Measurements from ENCODE around the gene PDPN.

Gene PDPN

DNA sequence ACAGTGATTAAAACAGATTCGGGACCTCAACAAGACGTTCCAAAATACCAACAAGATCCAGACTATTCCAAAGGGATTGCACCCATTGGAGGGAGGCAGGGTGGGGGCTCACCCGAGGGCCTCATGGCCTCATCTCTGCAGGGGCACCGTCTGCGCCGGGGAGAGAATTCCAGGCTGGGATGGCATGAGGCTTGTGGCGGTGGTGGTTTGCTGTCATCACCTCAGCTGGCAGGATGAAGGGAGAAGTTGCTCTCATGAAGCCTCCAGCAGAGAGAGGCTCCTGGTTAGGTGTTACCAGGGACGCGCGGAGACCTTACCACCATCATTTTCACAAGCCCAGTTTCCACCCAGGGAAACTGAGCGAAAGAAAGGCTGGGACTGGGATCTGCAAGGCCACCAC, 6.7 kb upstream of the PDPN start:
- no peak overlapping the region for H3K4me3 ChIP-seq
- no peak for DNase-seq (ENCODE audit: low spot score)
- TF ChIP-seq, protein P1, sequence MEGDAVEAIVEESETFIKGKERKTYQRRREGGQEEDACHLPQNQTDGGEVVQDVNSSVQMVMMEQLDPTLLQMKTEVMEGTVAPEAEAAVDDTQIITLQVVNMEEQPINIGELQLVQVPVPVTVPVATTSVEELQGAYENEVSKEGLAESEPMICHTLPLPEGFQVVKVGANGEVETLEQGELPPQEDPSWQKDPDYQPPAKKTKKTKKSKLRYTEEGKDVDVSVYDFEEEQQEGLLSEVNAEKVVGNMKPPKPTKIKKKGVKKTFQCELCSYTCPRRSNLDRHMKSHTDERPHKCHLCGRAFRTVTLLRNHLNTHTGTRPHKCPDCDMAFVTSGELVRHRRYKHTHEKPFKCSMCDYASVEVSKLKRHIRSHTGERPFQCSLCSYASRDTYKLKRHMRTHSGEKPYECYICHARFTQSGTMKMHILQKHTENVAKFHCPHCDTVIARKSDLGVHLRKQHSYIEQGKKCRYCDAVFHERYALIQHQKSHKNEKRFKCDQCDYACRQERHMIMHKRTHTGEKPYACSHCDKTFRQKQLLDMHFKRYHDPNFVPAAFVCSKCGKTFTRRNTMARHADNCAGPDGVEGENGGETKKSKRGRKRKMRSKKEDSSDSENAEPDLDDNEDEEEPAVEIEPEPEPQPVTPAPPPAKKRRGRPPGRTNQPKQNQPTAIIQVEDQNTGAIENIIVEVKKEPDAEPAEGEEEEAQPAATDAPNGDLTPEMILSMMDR (IDR thresholded peaks at IDR 0.05): no peak
- no peak overlapping the region for H3K27ac ChIP-seq

GRCh38 chr1:13577846-13578245, 5.8 kb upstream of the PDPN start:
- no peak for DNase-seq (ENCODE audit: low spot score)
- H3K27ac ChIP-seq: no peak overlapping the region
- no peak overlapping the region for H3K4me3 ChIP-seq
- TF ChIP-seq, protein P1 (IDR thresholded peaks at IDR 0.05): no peak

- no peak for DNase-seq (ENCODE audit: low spot score)
- no peak overlapping the region for H3K27ac ChIP-seq
Observed at GRCh38 chr1:13581446-13581845, 2.2 kb upstream of the PDPN start.

DNA sequence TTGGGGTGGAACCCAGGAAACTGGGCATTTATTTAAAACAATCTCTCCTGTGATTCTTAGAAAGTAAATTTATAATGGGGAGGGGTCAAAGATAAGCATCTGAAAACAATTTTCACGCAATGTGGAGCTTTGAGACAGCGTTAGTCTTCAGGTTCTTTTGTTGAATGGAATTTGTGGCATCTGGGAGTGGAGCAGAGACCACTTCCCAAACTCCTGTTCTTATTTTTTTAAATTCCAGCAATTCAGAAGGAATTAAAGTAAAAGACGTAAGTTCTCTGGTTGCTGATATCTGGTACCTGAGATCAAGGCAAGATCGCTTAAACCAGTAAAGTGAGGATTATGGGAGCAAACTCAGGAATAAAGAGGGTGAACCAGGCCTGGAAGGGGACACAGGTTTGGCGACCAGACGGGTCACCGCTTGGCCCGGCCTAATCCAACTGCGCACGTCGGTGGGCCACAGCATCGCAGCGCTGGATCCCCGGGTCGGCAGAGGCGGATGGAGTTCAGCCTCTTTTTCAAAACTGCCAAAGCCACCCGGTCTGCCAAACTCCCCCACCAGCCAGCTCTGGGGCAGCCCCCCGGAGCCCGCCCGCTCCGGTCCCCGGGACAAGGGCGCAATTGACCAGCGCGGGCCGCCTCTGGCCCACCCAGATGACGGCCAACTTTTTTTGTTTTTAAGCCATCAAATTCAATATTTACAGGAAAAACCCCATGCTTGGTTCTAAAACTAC, 754 bp upstream of the PDPN start:
- TF ChIP-seq, protein P1 (IDR thresholded peaks at IDR 0.05): no peak
- no peak overlapping the region for H3K4me3 ChIP-seq
- no peak overlapping the region for H3K27ac ChIP-seq
- DNase-seq (ENCODE audit: low spot score): no peak

More at GRCh38 chr1:13581446-13581845, 2.2 kb upstream of the PDPN start:
- TF ChIP-seq, protein P1 (IDR thresholded peaks at IDR 0.05): no peak
- no peak overlapping the region for H3K4me3 ChIP-seq

GRCh38 chr1:13583966-13584791, 547 bp downstream of the PDPN start:
- DNase-seq (ENCODE audit: low spot score): no peak
- peak overlapping the region in 1 of 2 donors; percentile 70 for H3K27ac ChIP-seq
- H3K4me3 ChIP-seq: peak overlapping the region; percentile 64
- TF ChIP-seq, protein P1 (IDR thresholded peaks at IDR 0.05): no peak

DNA sequence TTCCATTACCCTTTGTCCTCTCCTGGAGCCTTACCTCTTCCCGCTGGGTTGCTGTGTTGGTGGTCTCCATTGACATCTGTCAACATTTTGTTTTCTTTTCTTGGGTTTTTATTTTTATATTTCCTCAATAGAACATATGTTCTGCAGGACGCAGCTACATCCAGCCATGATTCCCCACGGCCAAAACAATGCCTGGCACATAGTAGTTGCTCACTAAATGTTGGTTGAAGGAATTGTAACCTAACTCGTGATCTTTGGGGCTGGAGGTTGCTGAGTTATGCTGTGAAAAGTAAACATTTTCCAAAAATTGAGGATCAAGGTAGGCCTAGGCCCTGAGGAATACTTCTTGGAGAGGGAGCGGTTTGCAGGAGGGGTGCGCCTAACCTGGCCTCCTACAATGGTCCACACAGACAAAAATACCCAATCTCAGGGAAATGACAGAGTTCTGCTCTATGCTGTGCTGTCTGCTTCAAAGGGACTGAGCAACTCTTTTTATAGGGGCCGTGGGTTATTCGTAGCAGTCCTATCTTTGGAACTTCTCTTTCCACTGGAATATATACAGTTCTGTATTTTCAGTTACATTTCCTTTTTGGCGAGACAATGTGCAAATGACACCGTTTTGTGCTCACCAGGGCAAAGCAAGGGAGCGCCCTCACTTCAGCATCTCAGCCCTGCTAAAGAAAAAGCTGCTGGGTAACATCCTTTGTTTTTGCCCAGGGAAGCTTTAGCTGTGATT, 1.4 kb downstream of the PDPN start:
- DNase-seq (ENCODE audit: low spot score): no peak
- TF ChIP-seq, protein P1 (IDR thresholded peaks at IDR 0.05): no peak
- H3K27ac ChIP-seq: no peak overlapping the region
- no peak overlapping the region for H3K4me3 ChIP-seq
